C4-2B (cell line): ENCODE data around the gene TMEM242.

Experiments used
- CTCF ChIP-seq: fragments of 450-650 bp; conservative IDR thresholded peaks from 2 replicates; pipeline ENCODE4 v1.5.1; 2017; ENCODE audit warnings: mild to moderate bottlenecking
- ZFX ChIP-seq: fragments of 450-650 bp; IDR thresholded peaks from 2 replicates; pipeline ENCODE4 v1.6.1; 2017

- TF ChIP-seq CTCF, result no peak
- no peak for TF ChIP-seq ZFX
Observed at GRCh38 chr6:157246048-157246630, 77.2 kb downstream of the TMEM242 start.
